ENCODE data around the gene KRT77.

GRCh38 chr12:52702338-52702737 lies 986 bp downstream of the KRT77 start:
- TF ChIP-seq BCL11A (IDR thresholded peaks at IDR 0.05; ENCODE audit: low read depth, low read length) (no peak), POLR2A (IDR thresholded peaks at IDR 0.05; ENCODE audit: low read depth, low read length) (no peak), POLR2AphosphoS5 (IDR thresholded peaks at IDR 0.05; ENCODE audit: low read length) (no peak), HSF1 (IDR thresholded peaks at IDR 0.05; ENCODE audit: low read depth, low read length) (no peak)

All from GM12878 (cell line).